Stimulated activated CD4-positive, alpha-beta T cell treated with anti-CD3 and anti-CD28 coated beads, Interleukin-12 subunit alpha, Interleukin-12 subunit beta, amount 100 ng/mL, for 4 hours (primary cell): ENCODE data around the gene DHX57.
"Not testable (repeated sequence)": the region's sequence is repeated elsewhere in the genome, so short reads cannot be mapped to it uniquely, and the experiment has no call there.

Experiments used
- DNase-seq: peaks from one replicate; pipeline ENCODE4 v3.0.0-alpha.2; 2020

Gene DHX57

GRCh38 chr2:38866773-38867443 lies 8.8 kb downstream of the DHX57 start:
- DNase-seq, result no peak

DNA sequence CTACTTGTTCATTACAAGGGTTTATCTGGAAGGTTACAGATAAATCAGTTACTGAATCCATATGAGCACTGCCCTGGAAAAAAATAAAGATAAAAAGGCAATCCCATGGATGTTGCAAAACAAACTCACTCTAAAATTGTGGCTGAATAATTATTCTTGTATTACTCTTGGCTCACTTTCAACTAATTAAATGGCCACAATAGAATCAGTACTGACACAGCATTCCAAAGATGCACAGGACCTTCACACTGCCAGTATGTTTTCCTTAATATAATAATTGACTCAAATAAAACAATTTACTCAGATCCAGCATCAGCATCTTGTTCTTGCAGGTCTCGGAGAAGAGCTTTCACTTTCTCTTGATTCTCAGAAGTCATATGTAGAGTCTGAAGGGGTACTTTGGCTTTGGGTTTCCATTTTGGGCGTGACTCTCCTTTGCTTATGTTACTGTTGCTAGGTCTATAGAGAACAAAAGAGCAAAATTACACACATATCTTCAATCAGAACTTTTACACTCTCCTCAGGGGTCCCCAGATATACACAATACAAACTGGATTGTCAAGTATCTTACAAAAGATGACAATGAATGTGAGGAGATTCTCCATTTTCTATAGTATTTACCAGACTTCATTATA lies 12.6 kb downstream of the DHX57 start:
- no peak for DNase-seq

- no peak for DNase-seq
Observed at GRCh38 chr2:38862476-38862875, 13.3 kb downstream of the DHX57 start.

DNA sequence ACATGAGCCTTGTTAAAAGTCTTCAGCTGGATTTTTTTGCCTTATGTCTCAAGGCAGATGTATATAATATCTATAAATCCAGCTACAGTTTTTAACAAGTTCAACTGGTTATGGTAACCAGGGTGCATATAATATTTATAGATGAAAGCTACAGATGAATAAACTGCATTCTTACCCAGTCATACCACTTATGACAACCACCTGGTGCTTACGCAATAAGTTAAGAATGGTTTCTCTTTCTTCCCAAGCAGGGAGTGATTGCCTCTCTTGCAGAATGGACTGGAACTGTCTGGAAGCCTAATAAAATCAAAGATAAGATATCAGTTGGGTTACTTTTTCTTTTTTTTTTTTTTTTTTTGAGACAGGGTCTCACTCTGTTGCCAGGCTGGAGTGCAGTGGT lies 19.6 kb downstream of the DHX57 start:
- no peak for DNase-seq

DNA sequence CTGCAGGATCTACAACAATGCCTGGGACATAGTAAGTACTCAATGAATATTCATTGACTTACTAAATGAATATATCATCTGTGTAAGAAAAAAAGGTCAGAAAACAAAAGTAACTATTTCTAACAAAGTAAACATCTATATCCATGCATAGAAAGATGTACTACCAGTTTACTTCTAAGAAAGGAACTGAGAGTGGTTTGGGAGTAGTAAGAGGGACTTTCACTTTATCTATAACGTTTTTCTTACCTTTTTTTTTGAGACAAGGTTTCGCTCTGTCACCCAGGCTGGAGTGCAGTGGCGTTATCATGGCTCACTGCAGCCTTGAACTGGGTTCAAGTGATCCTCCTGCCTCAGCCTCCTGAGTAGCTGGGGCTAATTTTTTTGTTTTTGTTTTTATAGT lies 25.7 kb downstream of the DHX57 start:
- DNase-seq, result no peak

- DNase-seq, result no peak
Observed at GRCh38 chr2:38836791-38837190, 38.9 kb downstream of the DHX57 start.

DNA sequence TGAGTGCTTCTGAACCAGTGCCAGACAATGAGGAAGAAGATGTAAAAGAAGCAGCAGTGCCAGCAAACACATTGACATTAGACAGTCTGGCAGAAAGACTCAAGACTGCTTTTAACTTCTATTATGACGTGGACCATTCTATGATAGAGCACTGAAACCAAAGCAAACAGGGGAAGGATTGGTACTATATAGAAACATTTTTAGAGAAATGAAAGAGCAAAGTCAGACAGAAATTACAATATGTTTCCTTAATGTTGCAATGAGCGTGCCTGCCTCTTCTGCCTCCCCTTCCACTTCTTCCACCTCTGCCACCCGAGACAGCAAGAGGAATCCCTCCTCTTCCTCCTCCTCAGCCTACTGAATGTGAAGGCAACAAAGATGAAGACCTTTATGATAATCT lies 39.7 kb downstream of the DHX57 start:
- DNase-seq, result no peak

DNA sequence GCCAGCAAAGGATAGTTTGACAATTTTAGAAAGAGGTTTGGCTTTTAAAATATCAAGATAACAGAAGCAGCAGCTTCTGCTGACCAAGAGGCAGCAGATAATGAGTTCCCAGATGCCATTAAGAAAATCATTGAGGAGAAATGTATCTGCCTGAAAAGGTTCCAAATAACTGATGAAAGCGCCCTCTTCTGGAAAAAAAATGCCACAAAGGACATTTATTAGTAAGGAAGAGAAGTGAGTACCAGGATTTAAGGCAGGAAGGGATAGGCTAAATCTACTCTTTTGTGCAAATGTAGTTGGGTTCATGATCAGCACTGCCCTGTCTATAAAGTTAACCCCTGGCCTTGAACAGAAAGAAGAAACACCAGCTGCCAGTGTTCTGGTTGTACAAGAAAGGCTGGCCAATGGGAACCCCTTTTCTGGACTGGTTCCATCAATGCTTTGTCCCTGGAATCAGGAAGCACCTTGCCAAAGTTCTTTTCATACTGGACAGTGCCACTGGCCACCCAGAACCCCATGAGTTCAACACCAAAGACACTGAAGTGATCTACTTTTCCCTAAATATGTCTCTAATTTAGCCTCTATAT lies 40.6 kb downstream of the DHX57 start:
- no peak for DNase-seq

DNA sequence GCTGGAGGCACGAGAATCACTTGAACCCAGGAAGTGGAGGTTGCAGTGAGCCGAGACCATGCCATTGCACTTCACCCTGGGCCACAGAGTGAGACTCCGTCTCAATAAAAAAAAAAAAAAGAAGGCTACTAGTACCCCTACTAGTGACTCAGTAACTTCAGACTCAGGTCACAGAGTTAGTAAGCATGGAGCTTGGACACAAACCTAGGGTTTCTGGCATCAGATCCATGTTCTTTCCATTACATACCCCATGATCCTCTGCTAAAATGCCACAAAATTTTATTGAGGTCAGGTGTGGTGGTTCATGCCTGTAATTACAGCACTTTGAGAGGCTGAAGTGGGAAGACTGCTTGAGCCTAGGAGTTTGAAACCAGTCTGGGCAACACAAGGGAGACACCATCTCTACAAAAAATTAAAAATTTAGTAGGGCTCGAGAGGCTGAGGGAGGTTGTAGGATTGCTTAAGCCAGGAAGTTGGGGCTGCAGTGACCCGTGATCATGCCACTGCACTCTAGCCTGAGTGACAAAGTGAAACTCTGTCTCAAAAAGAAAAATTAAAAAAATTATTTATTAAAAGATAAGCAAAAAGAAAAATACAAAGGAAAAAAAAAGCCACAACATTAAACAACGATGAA lies 45.1 kb downstream of the DHX57 start:
- DNase-seq, result no peak

DNA sequence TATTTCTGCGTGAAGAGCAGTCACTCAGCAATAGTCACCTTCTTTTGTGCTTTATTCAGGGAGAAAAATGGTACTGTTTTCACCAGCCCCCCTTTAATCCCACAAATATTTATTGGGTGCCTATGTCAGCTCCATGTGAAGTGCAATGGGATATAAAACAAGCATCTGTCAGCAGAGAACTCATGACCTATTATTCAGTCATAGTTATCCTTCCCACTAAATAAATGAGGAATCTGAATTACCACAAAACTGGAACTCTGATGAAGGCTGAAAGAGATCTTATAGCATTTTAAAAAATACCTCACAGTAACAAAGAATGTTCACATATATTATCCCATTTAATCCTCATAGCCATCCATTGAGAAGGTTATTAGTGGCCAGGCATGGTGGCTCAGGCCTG lies 45.8 kb downstream of the DHX57 start:
- DNase-seq, result no peak

DNA sequence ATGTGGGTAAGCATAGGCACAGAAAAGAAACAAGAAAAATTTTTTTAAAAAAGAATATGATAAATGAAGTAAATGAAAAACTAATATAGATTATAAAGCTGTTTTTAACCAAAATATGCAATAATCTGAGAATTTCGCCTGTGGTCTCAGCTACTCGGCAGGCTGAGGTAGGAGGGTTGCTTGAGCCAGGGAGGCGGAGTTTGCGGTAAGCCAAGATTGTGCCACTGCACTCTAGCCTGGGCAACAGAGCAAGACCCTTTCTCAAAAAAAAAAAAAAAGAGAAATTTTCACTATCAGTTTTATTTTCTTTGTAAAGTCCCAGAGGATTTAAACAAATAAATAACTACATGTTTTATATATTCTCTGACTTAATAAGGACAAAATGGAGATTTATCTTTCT lies 47.3 kb downstream of the DHX57 start:
- no peak for DNase-seq

DNA sequence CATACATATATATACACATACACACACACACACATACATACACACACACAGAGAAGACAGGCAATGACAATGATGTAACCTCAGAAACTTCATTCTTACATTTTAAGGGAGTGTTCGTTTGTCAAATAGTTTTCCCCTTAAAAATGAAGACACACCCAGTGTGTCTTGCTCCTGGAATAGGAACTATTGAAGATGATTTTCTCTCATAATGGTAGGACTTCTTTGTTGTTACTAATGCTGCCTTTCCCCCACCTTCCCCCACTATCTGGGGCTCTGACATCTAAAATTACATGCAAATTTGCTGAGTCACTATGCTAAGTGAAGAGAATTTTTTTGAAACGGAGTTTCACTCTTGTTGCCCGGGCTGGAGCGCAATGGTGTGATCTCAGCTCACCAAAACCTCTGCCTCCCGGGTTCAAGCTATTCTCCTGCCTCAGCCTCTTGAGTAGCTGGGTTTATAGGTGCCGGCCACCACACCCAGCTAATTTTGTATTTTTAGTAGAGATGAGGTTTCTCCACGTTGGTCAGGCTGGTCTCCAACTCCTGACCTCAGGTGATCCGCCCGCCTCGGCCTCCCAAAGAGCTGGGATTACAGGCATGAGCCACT lies 48.1 kb downstream of the DHX57 start:
- DNase-seq, result not testable (repeated sequence)

- DNase-seq, result no peak
Observed at GRCh38 chr2:38825956-38826355, 49.8 kb downstream of the DHX57 start.

DNA sequence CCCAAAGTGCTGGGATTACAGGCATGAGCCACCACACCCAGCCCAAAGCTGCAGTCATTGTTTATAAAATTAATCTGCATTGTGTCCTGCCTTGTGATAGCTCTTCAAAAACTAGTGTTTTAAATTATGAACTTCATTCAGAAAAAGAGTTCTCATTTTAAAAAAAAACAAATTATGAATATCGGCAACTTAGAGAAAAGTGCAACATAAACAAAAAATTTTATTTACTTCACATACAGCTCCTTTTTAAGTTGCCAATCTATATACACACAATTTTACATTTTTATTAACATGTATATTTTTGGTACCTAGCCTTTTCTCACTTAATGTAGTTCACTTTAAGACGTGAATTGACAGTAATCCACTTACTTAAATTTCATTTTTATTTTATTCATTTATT lies 50.8 kb downstream of the DHX57 start:
- DNase-seq, result no peak

DNA sequence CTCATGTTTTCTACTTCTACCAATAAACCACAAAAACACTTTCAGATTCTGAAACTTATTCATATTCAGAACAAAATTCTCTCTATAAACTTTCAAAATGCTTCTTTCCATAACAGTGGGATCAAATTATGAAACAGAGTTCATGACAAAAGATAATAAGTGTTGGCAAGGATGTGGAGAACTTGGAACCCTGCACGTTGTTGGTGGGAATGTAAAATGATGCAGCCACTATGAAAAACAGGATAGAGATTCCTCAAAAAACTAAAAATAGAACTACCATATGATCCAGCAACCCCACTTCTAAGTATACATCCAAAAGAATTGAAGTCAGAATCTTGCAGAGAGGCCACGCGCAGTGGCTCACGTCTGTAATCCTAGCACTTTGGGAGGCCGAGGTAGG lies 52.3 kb downstream of the DHX57 start:
- DNase-seq, result no peak

GRCh38 chr2:38818565-38818964 lies 57.2 kb downstream of the DHX57 start:
- DNase-seq, result no peak

- no peak for DNase-seq
Observed at GRCh38 chr2:38815936-38816335, 59.8 kb downstream of the DHX57 start.

DNA sequence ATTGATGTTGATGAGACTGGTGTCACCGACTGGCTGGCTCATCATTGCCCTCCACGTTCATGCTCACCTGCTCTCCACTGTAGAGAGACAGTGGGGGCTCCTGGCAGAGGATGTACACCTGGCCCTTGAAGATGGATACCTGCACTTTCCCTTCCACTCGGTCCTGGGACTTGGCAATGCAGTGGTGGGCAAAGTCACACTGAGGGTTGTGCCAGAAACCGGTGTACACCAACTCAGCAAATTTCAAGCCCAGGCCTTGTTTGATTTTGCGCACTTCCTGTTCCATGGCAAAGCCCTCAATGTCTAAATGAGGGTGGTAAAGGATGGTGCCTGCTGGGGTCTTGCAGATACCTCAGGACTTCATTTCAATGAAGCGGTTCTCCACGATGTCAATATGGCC lies 65.2 kb downstream of the DHX57 start:
- no peak for DNase-seq

- DNase-seq, result no peak
Observed at GRCh38 chr2:38808677-38809076, 67.1 kb downstream of the DHX57 start.

GRCh38 chr2:38806733-38807059 lies 69.0 kb downstream of the DHX57 start:
- no peak for DNase-seq

GRCh38 chr2:38806015-38806732 lies 69.6 kb downstream of the DHX57 start:
- no peak for DNase-seq

- no peak for DNase-seq
Observed at GRCh38 chr2:38797953-38798352, 77.8 kb downstream of the DHX57 start.

DNA sequence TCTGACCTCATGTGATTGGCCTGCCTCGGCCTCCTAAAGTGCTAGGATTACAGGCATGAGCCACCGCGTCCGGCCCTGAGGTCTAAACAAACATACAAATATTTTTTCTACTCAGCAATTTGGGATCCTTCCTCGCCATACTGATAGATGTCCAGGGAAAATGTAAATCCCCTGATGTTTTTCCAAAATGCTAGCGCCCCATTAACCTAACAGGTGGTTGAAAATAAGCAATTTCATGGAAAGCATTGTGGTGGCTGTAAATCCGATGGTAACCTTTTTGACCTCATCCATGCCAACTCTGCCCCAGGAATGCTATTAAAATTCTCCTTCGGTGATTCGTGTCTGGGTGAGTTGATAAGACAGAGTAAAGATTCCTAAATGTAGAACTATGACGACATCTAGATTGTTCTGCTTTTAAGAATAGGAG lies 78.5 kb downstream of the DHX57 start:
- no peak for DNase-seq
